ENCODE results near the gene TSPY4.
"Not testable (repeated sequence)": the region's sequence is repeated elsewhere in the genome, so short reads cannot be mapped to it uniquely, and the experiment has no call there.

The TSPY4 gene, protein sequence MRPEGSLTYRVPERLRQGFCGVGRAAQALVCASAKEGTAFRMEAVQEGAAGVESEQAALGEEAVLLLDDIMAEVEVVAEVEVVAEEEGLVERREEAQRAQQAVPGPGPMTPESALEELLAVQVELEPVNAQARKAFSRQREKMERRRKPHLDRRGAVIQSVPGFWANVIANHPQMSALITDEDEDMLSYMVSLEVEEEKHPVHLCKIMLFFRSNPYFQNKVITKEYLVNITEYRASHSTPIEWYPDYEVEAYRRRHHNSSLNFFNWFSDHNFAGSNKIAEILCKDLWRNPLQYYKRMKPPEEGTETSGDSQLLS

GRCh38 chrY:9337164-9337563 lies at the start of gene TSPY4:
TSS of gene TSPY4 (plus strand) at chrY:9337464. CDS start at chrY:9337510, 46 bp downstream.
- in situ Hi-C loops (cut with MboI; ENCODE audit: low sequenced_read_pairs) = not testable (repeated sequence)

DNA sequence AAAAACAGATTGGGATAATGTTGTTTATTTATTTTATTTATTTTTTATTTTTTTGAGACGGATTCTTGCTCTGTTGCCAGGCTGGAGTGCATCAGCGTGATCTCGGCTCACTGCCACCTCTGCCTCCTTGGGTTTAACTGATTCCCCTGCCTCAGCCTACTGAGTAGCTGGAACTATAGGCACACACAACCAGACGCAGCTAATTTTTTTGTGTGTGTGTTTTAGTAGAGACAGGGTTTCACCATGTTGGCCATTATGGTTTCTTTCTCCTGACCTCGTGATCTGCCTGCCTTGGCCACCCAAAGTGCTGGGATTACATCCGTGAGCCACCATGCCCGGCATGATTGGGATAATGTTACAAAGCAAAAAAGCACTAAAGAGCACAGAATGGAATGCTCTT lies 16.3 kb upstream of the TSPY4 start:
- Histone ChIP-seq H3K4me3 (no peak overlapping the region), H3K27me3 (ENCODE audit: low read depth) (no peaks in the 10 kb centered on the region), H3K9me3 (no peaks in the 10 kb centered on the region), H3K4me1 (no peaks in the 10 kb centered on the region), H3K36me3 (replicated peaks) (no peaks in the 10 kb centered on the region)
- in situ Hi-C loops (cut with MboI; ENCODE audit: low sequenced_read_pairs) = no loop called here
- DNase-seq (ENCODE audit: low spot score in 2 of 2) = no peak

More at GRCh38 chrY:9337164-9337563, at the start of gene TSPY4:
- H3K9me3 ChIP-seq; DNase-seq (ENCODE audit: low spot score in 2 of 2); H3K27me3 ChIP-seq (ENCODE audit: low read depth); H3K36me3 ChIP-seq (replicated peaks); H3K4me3 ChIP-seq; H3K4me1 ChIP-seq: not testable (repeated sequence)

DNA sequence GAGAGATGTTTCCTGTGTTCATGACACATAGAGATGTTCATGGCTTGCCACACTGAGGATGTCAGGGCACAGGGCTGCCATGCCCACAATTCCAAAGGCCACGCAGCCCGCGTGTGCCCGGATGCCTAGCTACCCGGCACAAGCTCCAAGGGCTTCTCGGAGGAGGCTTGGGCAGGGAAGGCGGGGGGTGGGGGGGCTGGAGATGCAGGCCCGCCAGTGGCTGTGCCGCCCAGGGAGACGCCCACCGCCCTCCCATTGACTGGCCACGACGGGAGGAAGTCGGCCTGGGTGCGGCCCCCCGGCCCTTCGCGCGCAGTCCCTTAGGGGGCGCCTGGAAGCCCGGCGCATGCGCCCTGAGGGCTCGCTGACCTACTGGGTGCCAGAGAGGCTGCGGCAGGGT lies 20.2 kb downstream of the TSPY4 start, which contains the start of gene TSPY8:
Gene TSPY8, plus strand, starts transcription at position 301 of the 400 bp plus-strand sequence. Its CDS starts 46 bp downstream, at position 347.
- H3K27me3 ChIP-seq (ENCODE audit: low read depth); H3K4me1 ChIP-seq; H3K4me3 ChIP-seq; DNase-seq (ENCODE audit: low spot score in 2 of 2); in situ Hi-C loops (cut with MboI; ENCODE audit: low sequenced_read_pairs); H3K9me3 ChIP-seq; H3K36me3 ChIP-seq (replicated peaks): not testable (repeated sequence)
